Ovary (tissue), 9 donors: ENCODE data around the gene TMEM158. TPM values are rescaled to one million over a fixed set of nuclear protein-coding genes. Genes with fewer than 3 reads are reported as not detected.

Experiments
- DNase-seq, 5 donors: peaks; one replicate each; pipeline ENCODE4 v3.0.0-alpha.2; 2019 to 2020
- H3K27ac ChIP-seq, 2 donors: fragments of 200-600 bp; one replicate each; pipeline versions ENCODE4 v1.5.1 to v1.8.0; 2019 to 2022
- H3K27me3 ChIP-seq: fragments of 200-600 bp; one replicate; pipeline ENCODE4 v1.8.0; 2022
- H3K36me3 ChIP-seq: fragments of 200-600 bp; sonication (generic); one replicate; pipeline ENCODE4 v1.5.1; 2019
- H3K4me1 ChIP-seq: one replicate; pipeline ENCODE4 v1.8.1; 2013; ENCODE audit warnings: mild to moderate bottlenecking, moderate library complexity; ENCODE audit not compliant: insufficient read depth
- H3K4me3 ChIP-seq: fragments of 200-600 bp; sonication (generic); one replicate; pipeline ENCODE4 v1.5.1; 2017
- H3K9me3 ChIP-seq, 2 donors: fragments of 200-600 bp in 1 of 2; sonication (generic) in 1 of 2; one replicate each; pipeline versions ENCODE4 v1.5.1 to v1.8.1; 2013 to 2019; ENCODE audit warnings: mild to moderate bottlenecking in 1 of 2, moderate library complexity in 1 of 2
- EP300 ChIP-seq: sonication (generic); formaldehyde crosslinking; IDR thresholded peaks from one replicate; pipeline ENCODE4 v1.6.1; 2017; ENCODE audit warnings: antibody characterized with exemption
- POLR2A ChIP-seq: fragments of 450-650 bp; IDR thresholded peaks from one replicate; pipeline ENCODE4 v1.6.1; 2017; ENCODE audit warnings: antibody characterized with exemption, mild to moderate bottlenecking, moderate library complexity
- WGBS, 3 donors: extraction: QIAGEN DNeasy Blood & Tissue Kit in 1 of 3; methylation state at CpG; one replicate each; pipeline versions ENCODE4 v1.1.5 to v1.1.7; 2013 to 2017; 5-methylcytosine and 5-hydroxymethylcytosine counted together
- intact Hi-C, 4 donors: fragments of 100-400 bp; cut with DNase I; formaldehyde crosslinking; loops; one replicate each; pipeline versions ENCODE4 v1.11.0 to v1.15.1; 2022 to 2023
- polyA plus RNA-seq, 2 donors: library from polyadenylated mRNA; stranded (reverse); fragments of 200-250 nt in 1 of 2; fragments of 350-450 nt in 1 of 2; fragmentation: Illumina TruSeq in 1 of 2; extraction: RNeasy Lipid Tissue Mini Kit (QIAGEN cat#74804) in 1 of 2; gene quantifications; one replicate each; pipeline ENCODE4 v1.2.3, GENCODE V29; 2013 to 2014
- total RNA-seq, 7 donors: library from RNA; depleted of rRNA in 2 of 7; stranded (reverse); fragments of >200 nt in 2 of 7; fragmentation: NEBNext Ultra II Directional in 3 of 7; extraction: Animal tissue kit (Norgen Biotek cat#: 25700) in 3 of 7; gene quantifications; one replicate each; pipeline versions ENCODE4 v1.1.0 to v1.2.4, GENCODE V29; 2016 to 2023
- TF ChIP-seq, protein P1 (sequence below), 3 donors: fragments of 450-650 bp in 2 of 3; fragments of 200-600 bp in 1 of 3; IDR thresholded peaks; one replicate each; pipeline versions ENCODE4 v1.5.1 to v1.8.0; 2016 to 2022; ENCODE audit warnings: antibody characterized with exemption in 3 of 3, mild to moderate bottlenecking in 1 of 3
- donor health status: DM: no; HTN: no; CAD: no; lungs with moderate emphysema.
- donor health status: DM: no; HTN: no; CAD: no.
- donor health status: Bipolar disorder and iron deficiency.
- donor health status: DM: yes; HTN: yes; CAD: no.
- donor health status: DM: no; HTN: no; CAD: no.
- donor health status: DM: yes; HTN: yes; CAD: no.

The TMEM158 gene
- total and polyA plus RNA-seq, 9 donors: 0.98 to 5.7 (median 2.6) TPM; not detected in 1

- Histone ChIP-seq H3K4me3 (no peak overlapping the region), H3K27me3 (no peaks in the 10 kb centered on the region), H3K36me3 (no peaks in the 10 kb centered on the region), H3K4me1 (no peaks in the 10 kb centered on the region), H3K9me3 (no peaks in the 10 kb centered on the region), H3K27ac (no peak overlapping the region)
- no peak for DNase-seq
- intact Hi-C loops: no loop called here
- 33 to 62% (median 40%) methylated on average over 1 of the region's 1 CpG for WGBS, 3 donors
- no peak for TF ChIP-seq POLR2A
- no peak for TF ChIP-seq EP300
- TF ChIP-seq, protein P1, sequence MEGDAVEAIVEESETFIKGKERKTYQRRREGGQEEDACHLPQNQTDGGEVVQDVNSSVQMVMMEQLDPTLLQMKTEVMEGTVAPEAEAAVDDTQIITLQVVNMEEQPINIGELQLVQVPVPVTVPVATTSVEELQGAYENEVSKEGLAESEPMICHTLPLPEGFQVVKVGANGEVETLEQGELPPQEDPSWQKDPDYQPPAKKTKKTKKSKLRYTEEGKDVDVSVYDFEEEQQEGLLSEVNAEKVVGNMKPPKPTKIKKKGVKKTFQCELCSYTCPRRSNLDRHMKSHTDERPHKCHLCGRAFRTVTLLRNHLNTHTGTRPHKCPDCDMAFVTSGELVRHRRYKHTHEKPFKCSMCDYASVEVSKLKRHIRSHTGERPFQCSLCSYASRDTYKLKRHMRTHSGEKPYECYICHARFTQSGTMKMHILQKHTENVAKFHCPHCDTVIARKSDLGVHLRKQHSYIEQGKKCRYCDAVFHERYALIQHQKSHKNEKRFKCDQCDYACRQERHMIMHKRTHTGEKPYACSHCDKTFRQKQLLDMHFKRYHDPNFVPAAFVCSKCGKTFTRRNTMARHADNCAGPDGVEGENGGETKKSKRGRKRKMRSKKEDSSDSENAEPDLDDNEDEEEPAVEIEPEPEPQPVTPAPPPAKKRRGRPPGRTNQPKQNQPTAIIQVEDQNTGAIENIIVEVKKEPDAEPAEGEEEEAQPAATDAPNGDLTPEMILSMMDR (IDR thresholded peaks at IDR 0.05): no peak
These were observed 23.3 kb upstream of the TMEM158 start for GRCh38 chr3:45249391-45249790.

- Histone ChIP-seq H3K27ac (no peak overlapping the region), H3K4me3 (no peak overlapping the region), H3K27me3 (no peaks in the 10 kb centered on the region), H3K4me1 (no peaks in the 10 kb centered on the region), H3K9me3 (no peaks in the 10 kb centered on the region), H3K36me3 (no peaks in the 10 kb centered on the region)
- WGBS, 3 donors: 77 to 87% (median 83%) methylated on average over 3 of the region's 3 CpGs
- TF ChIP-seq, protein P1 (IDR thresholded peaks at IDR 0.05): no peak
- TF ChIP-seq EP300 (no peak), POLR2A (no peak)
- DNase-seq: no peak
- intact Hi-C loops: no loop called here
These were observed 20.2 kb upstream of the TMEM158 start for GRCh38 chr3:45246241-45246640.

GRCh38 chr3:45244356-45244755 lies 18.3 kb upstream of the TMEM158 start:
- WGBS, 3 donors: 61 to 82% (median 82%) methylated on average over 6 of the region's 6 CpGs
- TF ChIP-seq, protein P1 (IDR thresholded peaks at IDR 0.05): no peak
- TF ChIP-seq POLR2A (no peak), EP300 (no peak)
- no peaks in the 10 kb centered on the region for H3K36me3 ChIP-seq
- H3K4me3 ChIP-seq: no peak overlapping the region
- H3K4me1 ChIP-seq: no peaks in the 10 kb centered on the region
- DNase-seq: no peak
- intact Hi-C loops: no loop called here
- no peaks in the 10 kb centered on the region for H3K9me3 ChIP-seq
- H3K27me3 ChIP-seq: no peaks in the 10 kb centered on the region
- H3K27ac ChIP-seq: no peak overlapping the region

GRCh38 chr3:45241206-45241605 lies 15.1 kb upstream of the TMEM158 start:
- 56 to 73% (median 65%) methylated on average over 3 of the region's 3 CpGs for WGBS, 3 donors
- Histone ChIP-seq H3K4me1 (no peaks in the 10 kb centered on the region), H3K36me3 (no peaks in the 10 kb centered on the region), H3K9me3 (no peaks in the 10 kb centered on the region), H3K4me3 (no peak overlapping the region), H3K27ac (no peak overlapping the region), H3K27me3 (no peaks in the 10 kb centered on the region)
- intact Hi-C loops: no loop called here
- TF ChIP-seq POLR2A: no peak
- TF ChIP-seq, protein P1 (IDR thresholded peaks at IDR 0.05): no peak
- TF ChIP-seq EP300: no peak
- no peak for DNase-seq
